Measurements from ENCODE around the gene OPCML.
A peak's percentile ranks its signal among the peaks of the same experiment; 100 is the strongest.

OPCML gene

DNA sequence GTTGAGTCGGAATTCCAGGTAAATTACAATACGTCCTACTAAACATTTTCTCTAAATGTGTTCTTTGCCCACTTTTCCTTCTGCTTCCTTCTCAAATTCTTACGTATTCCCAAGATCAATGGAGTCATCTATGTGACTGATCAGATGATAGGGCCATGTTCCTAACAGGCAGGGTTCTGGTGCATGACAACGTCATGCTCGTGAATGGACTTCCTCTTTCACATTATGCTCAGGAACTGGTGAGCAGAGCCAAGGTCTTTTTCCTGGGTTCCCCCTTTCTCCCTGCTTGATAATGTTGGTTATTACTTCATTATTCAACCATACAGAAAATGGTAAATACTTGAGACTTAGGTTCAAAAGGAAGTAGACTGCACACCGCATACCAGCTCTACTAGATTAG lies 789.4 kb downstream of the OPCML start:
- DNase-seq (ENCODE audit: low read depth in 2 of 2): no peak

- no peak for DNase-seq (ENCODE audit: low read depth in 2 of 2)
These were observed 798.1 kb downstream of the OPCML start for GRCh38 chr11:132734217-132734616.

- DNase-seq (ENCODE audit: low read depth in 2 of 2): no peak
These were observed 804.3 kb downstream of the OPCML start for GRCh38 chr11:132728026-132728425.

DNA sequence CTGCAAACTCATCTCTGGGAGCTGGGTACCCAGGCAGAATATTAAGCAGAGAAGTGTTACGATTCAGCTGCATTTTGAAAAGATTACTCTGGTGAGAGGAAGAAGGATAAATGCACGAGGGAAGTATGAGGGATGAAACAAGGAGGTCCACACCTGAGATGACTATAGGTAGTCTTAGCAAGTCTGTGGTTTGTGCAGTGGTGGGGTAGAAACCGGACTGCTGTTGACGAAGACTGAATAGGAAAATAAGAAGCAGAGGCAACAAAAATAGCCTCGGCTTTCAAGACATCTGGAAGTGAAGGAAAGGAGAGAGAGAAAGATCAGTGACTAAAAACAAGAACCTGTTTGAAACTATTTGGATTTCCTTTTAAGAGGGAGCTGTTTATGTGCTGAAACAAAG lies 810.8 kb downstream of the OPCML start:
- DNase-seq (ENCODE audit: low read depth in 2 of 2): no peak

- DNase-seq (ENCODE audit: low read depth in 2 of 2): no peak
These were observed 812.6 kb downstream of the OPCML start for GRCh38 chr11:132719684-132720083.

GRCh38 chr11:132718711-132719671 lies 813.3 kb downstream of the OPCML start:
- DNase-seq (ENCODE audit: low read depth in 2 of 2): peak; percentile 7 to 44

DNA sequence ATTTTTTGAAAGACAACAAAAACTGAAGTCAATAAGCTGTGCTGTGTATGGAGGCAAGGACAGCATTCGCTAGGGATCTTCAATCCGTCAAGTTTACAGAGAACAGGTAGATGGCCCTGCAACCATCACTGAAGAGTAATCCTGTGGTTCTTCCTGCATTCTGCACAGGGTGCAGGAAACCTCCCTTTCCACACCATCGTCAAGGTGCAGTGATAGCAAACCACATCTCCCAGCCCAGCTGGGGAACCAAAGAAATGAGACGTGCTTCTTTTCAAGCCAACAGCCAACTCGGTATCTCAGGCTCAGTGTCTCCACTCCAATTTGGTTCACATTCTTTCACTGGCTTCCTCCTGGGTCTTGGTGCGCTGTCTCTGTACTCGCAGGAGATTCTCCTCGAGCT lies 814.5 kb downstream of the OPCML start:
- no peak for DNase-seq (ENCODE audit: low read depth in 2 of 2)

DNA sequence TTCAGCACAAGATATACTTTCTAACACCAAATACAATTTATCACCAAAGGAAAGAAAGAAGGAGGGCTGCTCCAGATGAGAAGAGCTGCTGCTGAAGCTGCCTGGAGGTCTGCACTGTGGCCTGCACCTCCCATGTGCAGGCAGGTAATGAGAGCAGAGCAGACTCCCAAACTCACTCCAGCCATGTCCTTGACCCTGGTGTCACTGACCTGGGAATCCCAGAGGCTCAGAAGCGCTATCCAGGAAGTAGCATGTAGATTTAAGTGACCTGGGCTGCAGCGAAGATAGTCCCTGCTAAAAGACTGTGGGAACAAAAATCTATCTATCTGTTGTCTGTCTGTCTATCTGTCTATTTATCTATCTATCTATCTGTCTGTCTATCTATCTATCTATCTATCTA lies 816.3 kb downstream of the OPCML start:
- DNase-seq (ENCODE audit: low read depth in 2 of 2): no peak

DNA sequence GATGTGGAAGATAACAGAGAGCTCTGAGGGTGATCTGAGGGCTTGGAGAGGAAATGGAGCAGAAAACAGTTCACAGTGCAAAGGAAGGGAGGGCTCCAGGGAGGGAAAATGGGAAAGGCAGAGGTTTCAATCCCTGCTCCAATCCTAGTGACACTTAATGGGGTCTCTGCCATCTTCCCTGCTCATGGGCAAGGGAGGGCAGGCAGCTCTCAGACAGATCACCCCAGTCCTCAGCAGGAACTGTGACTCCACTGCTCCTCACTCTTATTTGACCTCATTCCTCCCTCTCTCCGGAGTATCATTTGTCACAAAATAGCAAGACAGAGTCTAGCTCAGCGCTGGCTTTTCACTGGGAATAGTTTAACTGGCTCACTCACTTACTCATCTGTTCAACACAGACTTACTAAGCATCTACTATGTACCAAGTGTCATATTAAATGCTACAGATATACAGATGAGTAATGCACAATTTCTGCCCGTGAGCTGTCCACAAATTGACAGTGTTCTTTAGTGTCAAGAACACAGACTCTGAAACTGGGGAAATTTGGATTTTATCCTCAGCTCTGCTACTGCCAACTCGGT lies 817.4 kb downstream of the OPCML start:
- DNase-seq (ENCODE audit: low read depth in 2 of 2): no peak

GRCh38 chr11:132712466-132712865 lies 819.8 kb downstream of the OPCML start:
- DNase-seq (ENCODE audit: low read depth in 2 of 2): no peak

DNA sequence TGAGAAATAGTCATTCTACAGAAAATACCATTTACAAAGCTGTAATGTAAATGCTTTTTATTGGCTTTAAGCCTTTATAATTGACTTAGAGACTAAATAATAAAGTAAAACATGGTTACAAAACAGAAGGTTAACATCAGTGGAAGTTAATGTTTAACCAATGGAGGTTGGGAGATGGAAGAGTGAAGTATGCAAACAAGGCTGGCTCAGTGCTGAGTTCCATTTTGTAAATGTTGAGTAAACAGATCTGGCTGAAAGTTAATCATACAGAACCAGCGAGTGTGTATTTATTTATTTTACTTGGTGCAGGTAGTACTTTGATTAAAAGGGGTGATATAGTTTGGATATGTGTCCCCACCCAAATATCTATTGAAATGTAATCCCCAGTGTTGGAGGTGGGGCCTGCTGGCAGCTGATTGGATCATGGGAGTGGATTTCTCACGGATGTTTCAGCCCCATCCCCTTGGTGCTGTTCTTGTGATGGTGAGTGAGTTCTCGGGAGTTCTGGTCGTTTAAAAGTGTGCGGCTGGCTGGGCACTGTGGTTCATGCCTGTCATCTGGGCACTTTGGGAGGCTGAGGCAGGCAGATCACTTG lies 827.4 kb downstream of the OPCML start:
- no peak for DNase-seq (ENCODE audit: low read depth in 2 of 2)

GRCh38 chr11:132692891-132693290 lies 839.4 kb downstream of the OPCML start:
- DNase-seq (ENCODE audit: low read depth in 2 of 2): no peak

DNA sequence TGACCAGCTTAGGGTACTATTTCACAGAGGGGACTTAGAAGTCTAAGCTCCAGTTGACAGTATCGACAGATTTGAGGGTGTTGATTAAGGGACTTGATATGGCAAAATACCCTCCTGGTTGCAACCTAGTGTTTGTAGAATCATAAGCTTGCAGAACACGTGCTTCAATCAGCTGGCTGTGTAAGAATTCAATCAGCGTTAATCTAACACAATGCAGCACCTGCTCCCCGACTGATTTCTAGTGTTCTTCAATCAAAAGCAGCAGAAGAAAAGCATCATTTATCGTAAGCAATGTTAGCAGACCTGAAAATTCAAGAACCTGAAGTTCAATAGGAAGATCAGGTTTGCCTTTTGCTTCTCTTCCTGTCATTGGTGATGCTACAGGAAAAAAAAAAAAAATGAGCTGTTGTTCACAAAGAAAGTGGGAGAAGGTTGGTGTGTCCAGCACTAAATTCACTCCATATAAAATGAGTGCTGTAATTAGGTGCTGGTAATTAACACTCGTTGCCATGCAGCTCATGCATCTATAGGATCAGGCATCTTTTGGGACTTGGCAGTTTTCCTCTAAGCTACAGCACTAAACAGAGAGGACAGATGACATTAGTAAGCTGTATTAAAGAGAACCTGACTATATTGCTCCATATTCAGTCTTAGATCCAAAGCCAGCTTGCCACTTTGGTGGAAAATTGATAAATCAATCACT lies 840.3 kb downstream of the OPCML start:
- no peak for DNase-seq (ENCODE audit: low read depth in 2 of 2)

- DNase-seq (ENCODE audit: low read depth in 2 of 2): no peak
These were observed 845.4 kb downstream of the OPCML start for GRCh38 chr11:132686886-132687285.

DNA sequence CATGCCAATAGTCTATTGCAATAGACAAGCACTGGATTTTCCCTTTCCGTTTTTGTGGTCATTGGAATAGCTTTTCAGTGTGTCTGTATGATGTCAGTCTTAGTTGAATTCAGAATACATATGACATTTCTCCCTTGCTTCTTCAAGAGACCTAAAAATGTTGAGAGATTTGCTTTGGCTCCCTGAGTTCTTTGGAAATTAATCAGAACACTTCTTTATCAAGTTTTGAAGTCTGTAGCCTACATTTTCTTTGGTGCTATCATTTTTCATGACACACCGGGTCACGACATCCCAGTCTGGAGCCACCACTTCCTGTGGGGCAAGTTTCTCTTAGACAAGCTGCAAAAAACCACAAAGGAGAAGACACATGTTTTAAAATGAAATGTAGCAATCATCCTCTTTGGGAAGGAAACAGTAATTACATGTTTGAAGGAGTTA lies 847.1 kb downstream of the OPCML start:
- DNase-seq (ENCODE audit: low read depth in 2 of 2): no peak

GRCh38 chr11:132683602-132684001 lies 848.7 kb downstream of the OPCML start:
- DNase-seq (ENCODE audit: low read depth in 2 of 2): no peak

DNA sequence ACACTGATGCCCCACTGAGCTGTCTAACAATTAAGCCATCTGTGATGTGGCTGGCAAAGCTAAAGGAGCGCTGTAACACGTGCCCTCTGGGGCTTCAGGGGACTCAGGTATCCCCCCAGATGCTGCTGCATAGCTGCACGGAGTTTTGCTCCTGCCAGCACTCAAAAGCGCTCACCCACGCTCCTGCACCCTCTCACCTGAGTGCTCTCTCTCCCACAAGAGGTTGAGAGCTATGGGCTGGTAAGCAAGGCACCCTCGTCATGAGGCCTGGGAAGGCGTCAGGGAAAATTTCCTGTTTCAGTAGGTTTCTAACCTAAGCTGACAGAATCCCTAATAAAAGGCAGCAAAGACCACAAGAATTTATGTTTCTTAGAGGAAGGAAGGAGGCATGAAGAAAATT lies 850.3 kb downstream of the OPCML start:
- no peak for DNase-seq (ENCODE audit: low read depth in 2 of 2)

DNA sequence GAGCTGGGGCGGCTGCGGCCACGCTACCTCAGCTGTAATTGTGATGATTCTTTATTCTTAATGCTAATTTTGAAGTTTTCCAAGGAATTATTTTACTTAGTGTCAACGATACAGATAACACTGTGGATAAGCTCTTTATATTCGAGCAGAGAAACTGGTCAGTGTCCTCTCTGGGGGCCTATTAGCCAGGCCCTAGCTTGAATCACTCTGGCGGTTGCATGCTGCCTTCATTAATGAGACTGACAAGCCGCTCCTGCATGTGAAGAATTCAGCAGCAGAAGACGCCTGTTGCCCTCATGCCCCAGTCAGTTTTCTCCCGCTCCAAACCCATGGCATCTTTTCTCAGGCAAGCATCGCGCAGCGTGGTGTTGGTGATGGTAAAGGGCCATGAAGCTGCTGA lies 851.7 kb downstream of the OPCML start:
- no peak for DNase-seq (ENCODE audit: low read depth in 2 of 2)

DNA sequence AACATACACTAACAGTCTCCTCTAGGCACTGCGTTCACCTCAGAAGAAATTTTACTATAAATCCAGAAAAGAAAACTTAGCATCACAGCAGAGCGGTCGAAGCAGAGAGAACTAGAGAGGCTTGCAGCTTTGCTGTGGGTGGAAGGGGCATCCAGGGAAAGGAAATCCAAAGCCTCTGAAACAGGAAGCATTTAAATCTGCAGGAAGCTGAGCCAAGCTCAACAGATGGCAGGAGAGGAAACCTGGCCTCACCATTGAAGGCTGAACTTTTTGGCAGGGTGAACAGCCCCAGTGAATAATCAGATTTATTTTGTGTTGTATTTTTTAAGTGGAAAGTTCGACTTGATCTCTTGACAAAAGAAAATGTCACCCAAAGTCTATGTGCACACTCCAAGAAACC lies 858.1 kb downstream of the OPCML start:
- DNase-seq (ENCODE audit: low read depth in 2 of 2): no peak

GRCh38 chr11:132671851-132672370 lies 860.4 kb downstream of the OPCML start:
- DNase-seq (ENCODE audit: low read depth in 2 of 2): no peak

DNA sequence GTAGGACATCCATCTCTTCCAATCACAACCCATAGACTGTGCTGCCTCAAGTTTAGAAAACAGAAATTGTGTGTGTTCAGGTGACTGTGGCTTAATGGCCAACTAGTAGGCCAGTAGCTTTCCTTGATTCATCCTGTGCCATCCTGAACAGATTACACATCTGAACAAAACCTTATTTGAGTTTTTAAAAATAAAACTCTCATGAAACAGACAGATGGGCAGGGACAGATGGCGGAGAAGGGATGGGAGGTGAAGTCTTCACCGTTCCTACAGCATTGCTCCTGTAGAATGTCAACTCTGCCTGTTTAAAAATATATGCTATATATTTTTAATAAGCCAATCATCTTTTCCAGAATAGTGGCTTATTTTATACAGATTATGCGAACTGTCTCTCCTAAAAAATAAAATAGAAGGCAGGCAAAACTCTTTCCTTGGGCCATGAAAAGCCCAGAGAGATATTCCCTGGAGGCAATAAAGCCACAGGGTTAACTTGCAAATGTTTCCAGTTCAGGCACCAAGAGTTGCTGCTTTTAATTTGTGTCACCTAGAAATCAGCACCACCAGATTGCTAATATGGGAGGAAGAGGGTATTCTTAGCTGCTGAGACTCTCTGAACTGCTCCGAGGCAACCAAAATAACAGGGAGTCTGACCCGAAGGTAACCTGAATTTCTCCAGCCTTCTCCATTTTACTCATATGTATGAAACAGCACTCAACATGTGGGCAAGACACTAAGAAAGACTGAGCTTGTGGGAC lies 861.2 kb downstream of the OPCML start:
- DNase-seq (ENCODE audit: low read depth in 2 of 2): no peak

Data from stimulated activated CD4-positive, alpha-beta T cell treated with anti-CD3 and anti-CD28 coated beads, Interleukin-4, amount 100 ng/mL, for 48 hours (primary cell).